HG02623 (cell line): ENCODE data around the gene MACO1.
"Not testable (repeated sequence)": the region's sequence is repeated elsewhere in the genome, so short reads cannot be mapped to it uniquely, and the experiment has no call there.

ENCODE experiments used
- ATAC-seq: cut with Tn5 transposase; IDR thresholded peaks from one replicate; pipeline ENCODE4 v1.9.1; 2021; ENCODE audit warnings: moderate library complexity; ENCODE audit not compliant: unreplicated experiment

The MACO1 gene

GRCh38 chr1:25425098-25426085 is 5.3 kb upstream of the MACO1 start:
- no peak for ATAC-seq

- ATAC-seq, result no peak
Observed at GRCh38 chr1:25427696-25428095, 3.0 kb upstream of the MACO1 start.

GRCh38 chr1:25428475-25429166 is 2.1 kb upstream of the MACO1 start:
- no peak for ATAC-seq

GRCh38 chr1:25430967-25431881 is 527 bp downstream of the MACO1 start:
- peak; percentile 12 for ATAC-seq

- ATAC-seq, result no peak
Observed at GRCh38 chr1:25431955-25432719, 1.4 kb downstream of the MACO1 start.

- ATAC-seq, result no peak
Observed at GRCh38 chr1:25432749-25433388, 2.2 kb downstream of the MACO1 start.

GRCh38 chr1:25433389-25434186 is 2.9 kb downstream of the MACO1 start:
- ATAC-seq, result no peak

- no peak for ATAC-seq
Observed at GRCh38 chr1:25435397-25436108, 4.9 kb downstream of the MACO1 start.

- no peak for ATAC-seq
Observed at GRCh38 chr1:25437672-25438071, 7.0 kb downstream of the MACO1 start.

- ATAC-seq, result no peak
Observed at GRCh38 chr1:25439287-25439686, 8.6 kb downstream of the MACO1 start.

GRCh38 chr1:25442178-25442577 is 11.5 kb downstream of the MACO1 start:
- no peak for ATAC-seq

GRCh38 chr1:25443030-25443699 is 12.5 kb downstream of the MACO1 start:
- no peak for ATAC-seq

- not testable (repeated sequence) for ATAC-seq
Observed at GRCh38 chr1:25444604-25445003, 13.9 kb downstream of the MACO1 start.

- no peak for ATAC-seq
Observed at GRCh38 chr1:25445993-25446538, 15.4 kb downstream of the MACO1 start.

- peak; percentile 47 for ATAC-seq
Observed at GRCh38 chr1:25447547-25447946, 16.9 kb downstream of the MACO1 start.

GRCh38 chr1:25450891-25451290 is 20.2 kb downstream of the MACO1 start:
- no peak for ATAC-seq

- ATAC-seq, result no peak
Observed at GRCh38 chr1:25451908-25452307, 21.2 kb downstream of the MACO1 start.
